Stimulated activated CD4-positive, alpha-beta T cell treated with anti-CD3 and anti-CD28 coated beads, Interleukin-2, amount 100 ng/mL, for 48 hours (primary cell): ENCODE data around the gene NR1D1.

Experiments
- DNase-seq, 2 donors: peaks; one replicate each; pipeline ENCODE4 v3.0.0-alpha.2; 2020

Gene NR1D1

GRCh38 chr17:40074871-40075200 lies 25.6 kb downstream of the NR1D1 start:
- DNase-seq: no peak

DNA sequence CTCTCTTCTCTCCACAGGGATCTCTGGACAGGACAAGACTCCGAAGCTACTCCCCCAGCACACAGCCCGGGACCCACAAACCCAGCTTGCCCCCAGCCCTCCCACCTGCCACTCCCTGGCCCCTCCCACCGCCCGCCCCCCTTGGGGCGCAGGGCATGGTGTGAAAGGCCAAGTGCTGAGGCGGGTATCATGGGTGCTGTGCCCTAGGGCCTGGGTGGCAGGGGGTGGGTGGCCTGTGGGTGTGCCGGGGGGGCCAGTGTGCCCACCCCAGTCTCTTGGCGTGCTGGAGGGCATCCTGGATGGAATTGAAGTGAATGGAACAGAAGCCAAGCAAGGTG lies 26.2 kb downstream of the NR1D1 start:
- no peak for DNase-seq

DNA sequence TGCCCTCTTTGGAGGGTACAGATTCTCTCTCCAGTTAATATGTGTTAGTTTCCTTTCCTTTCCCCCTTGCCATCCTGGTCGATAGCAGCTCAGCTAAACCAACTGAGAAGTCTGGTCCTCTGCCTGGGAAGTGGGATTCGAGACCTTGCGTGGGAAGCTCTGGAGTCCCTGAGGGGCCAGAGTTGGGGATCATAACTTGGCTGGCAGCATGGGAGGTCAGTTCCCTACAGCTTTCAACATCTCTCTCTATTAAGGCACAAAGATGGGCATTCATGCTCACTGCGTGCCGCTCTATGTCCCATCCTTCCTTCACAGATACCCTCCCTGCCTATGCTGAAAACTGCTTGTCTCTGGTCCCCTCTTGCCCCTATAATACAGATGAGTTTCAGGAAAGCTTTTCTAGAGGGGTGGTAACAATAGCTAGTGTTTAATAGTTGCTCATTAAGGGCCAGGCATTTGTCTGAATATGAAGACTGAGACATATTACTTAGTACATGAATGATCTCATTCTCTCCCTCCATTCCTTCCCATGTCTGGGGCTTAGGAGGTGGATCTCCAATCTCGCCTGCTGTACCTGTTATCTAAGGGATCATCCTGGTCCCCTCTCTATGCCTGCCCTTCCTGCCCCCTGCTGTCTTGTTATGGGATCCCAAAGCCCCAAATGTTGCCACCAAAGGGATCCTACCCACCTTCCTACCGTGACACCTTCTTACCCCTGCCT lies 26.8 kb downstream of the NR1D1 start:
- DNase-seq: no peak

GRCh38 chr17:40072735-40073346 lies 27.5 kb downstream of the NR1D1 start:
- no peak for DNase-seq

GRCh38 chr17:40072040-40072734 lies 28.2 kb downstream of the NR1D1 start:
- no peak for DNase-seq

GRCh38 chr17:40071313-40072039 lies 28.9 kb downstream of the NR1D1 start:
- DNase-seq: no peak

- DNase-seq: no peak
Observed at GRCh38 chr17:40070709-40071312, 29.6 kb downstream of the NR1D1 start.

GRCh38 chr17:40069751-40070708 lies 30.4 kb downstream of the NR1D1 start:
- DNase-seq: no peak

DNA sequence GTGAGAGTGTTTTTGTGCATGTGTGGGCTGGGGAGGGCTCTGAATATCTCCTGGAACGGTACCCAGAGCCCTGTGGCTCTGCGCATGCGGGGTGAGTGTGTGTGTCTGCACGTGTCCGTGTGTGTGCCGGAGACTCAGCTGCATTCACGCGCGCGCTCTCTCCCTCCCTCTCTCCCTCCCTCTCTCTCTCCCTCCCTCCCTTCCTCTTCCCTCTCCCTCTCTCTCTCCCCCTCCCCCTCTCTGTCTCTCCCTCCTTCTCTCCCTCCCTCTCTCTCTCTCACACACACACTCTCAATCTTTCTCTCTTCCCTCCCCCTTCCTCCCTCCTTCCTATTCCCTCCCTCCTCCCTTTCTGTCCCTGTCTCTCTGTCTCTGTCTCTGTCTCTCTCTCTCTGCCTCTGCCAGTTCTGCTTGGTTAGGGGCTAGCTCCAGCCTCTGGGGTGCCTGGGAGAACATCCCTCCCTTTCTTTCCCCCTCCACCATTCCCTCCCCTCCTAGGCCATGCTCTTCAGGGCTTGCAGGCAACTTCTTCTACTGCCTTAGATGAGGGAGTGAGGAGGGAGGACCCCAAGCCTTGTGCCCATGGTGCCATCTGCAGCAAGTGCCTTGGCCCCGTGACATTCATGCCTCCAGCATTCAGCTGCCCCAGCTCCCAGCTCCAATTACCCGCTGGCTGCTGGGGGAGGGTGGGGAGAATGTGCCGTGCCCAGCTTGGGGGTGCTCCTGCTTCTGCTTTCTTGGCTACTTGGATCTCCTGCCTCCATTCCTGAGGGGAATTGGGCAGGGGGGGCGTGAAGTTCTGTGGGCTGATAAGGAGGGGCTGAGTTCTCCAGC lies 31.3 kb downstream of the NR1D1 start:
- DNase-seq: peak; percentile 74 to 78

- no peak for DNase-seq
Observed at GRCh38 chr17:40068584-40068916, 31.8 kb downstream of the NR1D1 start.

DNA sequence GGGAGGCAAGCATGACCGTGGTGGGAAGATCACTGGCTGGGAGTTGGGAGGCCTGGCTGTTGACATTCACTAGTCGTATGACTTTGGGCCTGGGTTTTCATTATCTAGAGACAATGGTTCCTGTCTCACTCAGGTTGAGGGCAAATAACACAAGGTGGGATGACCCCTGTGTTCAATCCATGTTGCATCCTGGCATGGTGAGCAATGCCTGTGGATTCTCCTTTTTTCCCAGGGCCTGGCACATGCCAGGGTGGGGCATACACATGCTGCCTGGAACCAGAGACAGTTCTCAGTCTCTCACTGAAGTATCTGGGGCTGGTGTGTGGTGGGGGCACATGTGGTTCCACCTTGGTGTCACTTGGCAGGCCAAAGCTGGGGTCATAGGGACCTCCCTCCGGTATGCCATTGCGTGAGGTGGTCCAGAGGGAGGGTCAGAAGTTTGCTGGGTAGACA lies 32.2 kb downstream of the NR1D1 start:
- no peak for DNase-seq

- no peak for DNase-seq
Observed at GRCh38 chr17:40067710-40068109, 32.7 kb downstream of the NR1D1 start.

DNA sequence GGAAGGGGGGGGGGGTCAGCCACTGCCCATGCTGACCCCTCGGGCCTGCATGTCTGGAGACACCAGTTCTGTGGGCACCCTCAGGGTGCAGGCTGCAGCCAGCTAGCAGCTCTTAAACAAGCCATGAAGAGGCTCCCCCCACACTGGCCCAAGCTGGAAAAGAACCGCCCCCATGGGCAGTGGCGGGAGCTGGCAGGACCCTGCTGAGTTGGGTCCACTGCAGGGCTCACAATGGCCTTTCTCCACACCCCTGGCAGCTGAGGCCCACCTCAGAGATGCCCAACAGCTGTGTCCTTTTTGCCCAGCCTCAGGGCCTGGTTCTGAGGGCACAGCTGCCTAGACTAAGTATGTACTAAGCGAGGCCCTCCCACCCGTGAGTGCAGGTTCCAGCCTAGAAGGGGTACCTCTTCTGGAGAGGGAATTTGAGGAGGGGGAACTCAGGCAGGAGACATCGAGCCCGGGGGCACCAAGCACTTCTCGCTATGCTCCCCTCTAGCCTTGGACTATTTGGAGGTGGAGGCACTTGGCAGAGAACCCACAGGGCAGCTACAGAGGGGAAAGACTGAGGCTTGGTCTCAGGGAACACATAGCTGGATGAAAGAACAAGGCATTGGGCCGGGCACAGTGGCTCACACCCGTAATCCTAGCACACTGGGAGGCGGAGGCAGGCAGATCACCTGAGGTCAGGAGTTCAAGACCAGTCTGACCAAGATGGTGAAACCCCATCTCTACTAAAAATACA lies 34.4 kb downstream of the NR1D1 start:
- no peak for DNase-seq

GRCh38 chr17:40064971-40065768 lies 35.2 kb downstream of the NR1D1 start:
- no peak for DNase-seq

GRCh38 chr17:40063901-40064531 lies 36.4 kb downstream of the NR1D1 start:
- no peak for DNase-seq

- no peak for DNase-seq
Observed at GRCh38 chr17:40063187-40063771, 37.1 kb downstream of the NR1D1 start.

DNA sequence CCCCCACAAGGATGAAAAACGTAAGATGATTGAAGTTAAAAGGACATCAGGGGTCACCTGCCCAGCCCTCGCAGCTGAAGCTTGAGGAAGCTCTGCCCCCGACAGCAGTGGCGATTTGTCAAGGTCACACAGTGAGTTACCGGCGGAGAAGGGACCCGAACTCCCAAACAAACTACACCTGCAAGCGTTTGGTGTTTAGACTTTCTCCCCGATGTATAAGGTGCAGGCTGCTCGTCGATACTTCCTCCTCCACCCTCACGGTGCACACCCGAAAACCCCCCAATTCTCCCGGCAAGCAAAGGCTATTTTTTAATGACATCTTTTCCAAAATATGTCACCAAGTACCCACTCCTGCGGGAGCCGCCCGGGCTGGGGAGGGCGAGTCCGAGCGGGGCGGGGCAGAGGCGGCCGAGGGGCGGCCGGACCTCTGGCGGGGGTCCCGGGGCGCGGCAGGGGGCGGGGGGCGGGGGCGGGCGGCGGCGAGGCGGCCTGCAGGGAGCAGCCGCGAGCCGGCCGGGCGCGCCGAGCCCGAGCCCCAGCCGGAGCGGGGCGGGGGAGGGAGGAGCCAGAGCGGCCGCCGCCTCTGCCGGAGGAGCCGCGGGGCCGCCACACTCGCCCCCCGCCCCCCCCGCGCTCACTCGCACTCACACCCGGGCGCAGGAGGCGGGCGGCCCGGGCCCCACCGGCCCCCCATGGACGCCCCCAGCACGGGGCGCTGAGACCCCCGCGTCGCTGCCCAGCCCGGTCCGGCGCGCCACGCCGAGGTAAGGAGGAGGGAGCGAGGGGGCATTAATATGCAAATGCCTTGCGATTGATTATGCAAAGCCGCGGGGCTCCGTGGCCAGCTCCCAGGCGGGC lies 37.8 kb downstream of the NR1D1 start, which contains the start of gene THRA:
Gene THRA, plus strand, starts transcription at position 637 of the 858 bp plus-strand sequence. CDS start 11,524 bp downstream, outside the sequence.
- peak in 1 of 2 donors; percentile 66 for DNase-seq
